ENCODE data around the gene INF2.
"Not testable (repeated sequence)": the region's sequence is repeated elsewhere in the genome, so short reads cannot be mapped to it uniquely, and the experiment has no call there.

The INF2 gene

GRCh38 chr14:104657563-104658324 is 31.7 kb upstream of the INF2 start:
- DNase-seq: no peak

DNA sequence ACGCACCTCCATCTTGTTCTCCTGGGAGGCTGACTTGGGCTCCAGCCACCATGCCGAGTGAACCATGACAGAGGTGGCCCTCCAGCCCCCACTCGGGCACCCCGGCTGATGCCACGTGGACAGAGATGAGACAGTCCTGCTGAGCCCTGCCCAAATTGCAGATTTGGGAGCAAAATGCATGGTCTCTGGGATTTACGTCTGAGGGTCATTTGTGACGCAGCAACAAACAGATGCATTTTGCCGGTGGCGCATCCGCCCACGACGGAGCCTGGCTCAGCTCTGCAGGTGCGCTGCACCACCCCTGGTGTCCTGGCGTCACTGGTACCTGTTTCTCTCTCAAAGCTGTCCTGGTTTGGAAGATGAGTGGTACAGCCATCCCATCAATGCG is 31.1 kb upstream of the INF2 start:
- no peak for DNase-seq

DNA sequence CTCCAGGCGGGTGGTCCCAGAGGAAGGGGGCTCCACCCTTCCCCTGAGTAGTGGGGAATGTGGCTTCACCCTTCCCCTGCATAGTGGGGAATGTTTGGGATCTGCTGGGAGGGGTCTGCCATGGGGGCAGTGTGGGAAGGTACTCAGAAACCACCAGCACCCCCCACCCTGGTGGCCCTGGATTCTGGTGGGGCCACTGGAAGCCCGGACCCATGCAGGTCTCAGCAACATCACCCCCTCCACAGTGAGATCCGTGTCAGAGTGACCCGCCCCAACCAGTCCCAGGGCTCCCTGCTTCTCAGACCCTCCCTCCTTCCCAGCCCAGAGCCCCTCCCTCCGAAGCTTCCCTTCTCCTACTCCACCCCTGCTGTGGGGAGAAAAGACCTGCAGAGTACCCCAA is 30.3 kb upstream of the INF2 start:
- DNase-seq: no peak

- DNase-seq: no peak
These were observed 29.5 kb upstream of the INF2 start for GRCh38 chr14:104659764-104660523.

DNA sequence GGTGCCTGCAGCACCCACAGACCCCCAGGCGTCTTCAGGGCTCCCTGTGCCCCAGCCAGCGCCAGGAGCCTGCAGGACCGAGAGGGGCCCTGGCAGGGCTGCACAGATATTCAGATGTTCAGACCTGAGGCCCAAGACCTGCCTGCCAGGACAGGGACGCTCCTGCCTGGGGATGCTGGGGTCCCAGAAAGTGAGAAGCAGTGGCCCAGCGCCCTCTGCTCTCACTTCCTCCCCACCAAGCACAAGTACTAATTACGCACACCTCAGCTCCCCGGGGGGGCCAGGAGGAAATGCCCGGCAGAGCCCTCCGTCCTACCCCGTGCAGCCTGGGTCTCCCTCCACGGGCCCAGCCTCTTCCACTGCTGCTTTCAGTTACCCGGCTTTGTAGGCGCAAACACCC is 28.8 kb upstream of the INF2 start:
- DNase-seq: no peak

GRCh38 chr14:104661086-104661485 is 28.3 kb upstream of the INF2 start:
- DNase-seq: no peak

- not testable (repeated sequence) for DNase-seq
These were observed 27.8 kb upstream of the INF2 start for GRCh38 chr14:104661528-104662157.

DNA sequence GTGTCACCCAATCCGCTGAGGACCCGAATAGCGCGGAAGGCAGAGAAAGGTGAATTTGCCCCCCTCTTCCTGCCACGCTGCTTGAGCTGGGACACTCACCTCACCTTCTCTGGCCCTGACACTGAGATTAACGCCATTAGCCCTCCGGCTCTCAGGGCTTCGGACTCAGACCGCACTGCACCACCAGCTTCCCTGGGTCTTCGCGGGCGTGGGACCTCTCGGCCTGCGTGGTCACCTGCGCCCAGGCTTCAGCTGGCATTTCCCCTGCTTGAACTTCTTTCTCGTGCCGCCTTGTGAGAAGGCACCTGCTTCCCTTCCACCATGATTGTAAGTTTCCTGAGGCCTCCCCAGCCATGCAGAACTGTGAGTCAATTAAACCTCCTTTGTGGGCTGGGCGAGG is 26.9 kb upstream of the INF2 start:
- DNase-seq: not testable (repeated sequence)

- DNase-seq: no peak
These were observed 25.3 kb upstream of the INF2 start for GRCh38 chr14:104664107-104664506.

DNA sequence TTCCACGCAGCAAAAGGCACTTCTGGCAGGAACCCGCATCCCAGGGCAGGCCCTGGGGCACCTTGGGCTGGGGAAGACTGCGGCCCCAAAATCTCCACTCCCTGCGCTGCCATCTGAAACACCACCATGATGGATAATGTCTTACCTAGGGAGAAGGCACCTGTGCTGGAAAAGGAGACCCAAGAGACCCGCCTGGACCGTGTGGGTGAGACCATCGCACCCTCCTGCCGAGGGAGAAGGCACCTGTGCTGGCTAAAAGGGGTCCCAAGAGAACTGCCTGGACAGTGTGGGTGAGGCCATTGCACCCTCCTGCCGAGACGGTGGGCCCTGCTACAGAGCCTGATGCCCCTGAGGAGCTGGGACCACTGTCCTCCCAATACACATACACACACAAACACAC is 24.8 kb upstream of the INF2 start:
- no peak for DNase-seq

- DNase-seq: no peak
These were observed 24.2 kb upstream of the INF2 start for GRCh38 chr14:104665114-104665656.

GRCh38 chr14:104665657-104666522 is 23.5 kb upstream of the INF2 start:
- DNase-seq: no peak

DNA sequence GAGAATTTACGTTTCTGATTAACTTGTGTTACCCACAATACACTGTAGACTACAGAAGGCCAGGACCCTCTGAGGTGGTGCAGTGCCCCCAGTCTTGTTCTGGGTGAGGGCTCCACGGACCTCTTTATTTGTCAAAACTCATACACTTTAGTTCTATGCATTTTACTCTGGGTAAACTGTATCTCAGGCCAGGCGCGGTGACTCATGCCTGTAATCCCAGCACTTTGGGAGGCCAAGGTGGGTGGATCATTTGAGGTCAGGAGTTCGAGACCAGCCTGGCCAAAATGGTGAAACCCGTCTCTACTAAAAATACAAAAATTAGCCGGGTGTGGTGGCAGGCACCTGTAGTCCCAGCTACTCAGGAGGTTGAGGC is 22.9 kb upstream of the INF2 start:
- DNase-seq: not testable (repeated sequence)

DNA sequence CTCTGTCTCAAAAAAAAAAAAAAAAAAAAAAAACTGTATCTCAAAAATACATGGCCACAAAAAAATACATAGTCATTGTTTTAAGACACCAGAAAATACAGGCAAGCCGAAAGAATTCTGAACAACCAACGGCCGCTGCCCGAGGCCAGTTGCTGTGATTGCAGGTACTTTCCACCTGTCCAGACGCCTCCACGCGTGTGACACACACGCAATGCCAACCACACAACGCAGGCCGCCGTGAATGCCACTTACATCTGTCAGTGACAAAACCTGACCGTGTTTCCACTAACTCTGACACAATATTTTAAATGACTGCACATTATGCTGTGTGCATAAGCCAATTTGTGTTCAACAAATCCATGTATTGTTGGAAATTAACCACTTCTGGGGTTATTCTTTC is 22.4 kb upstream of the INF2 start:
- no peak for DNase-seq

DNA sequence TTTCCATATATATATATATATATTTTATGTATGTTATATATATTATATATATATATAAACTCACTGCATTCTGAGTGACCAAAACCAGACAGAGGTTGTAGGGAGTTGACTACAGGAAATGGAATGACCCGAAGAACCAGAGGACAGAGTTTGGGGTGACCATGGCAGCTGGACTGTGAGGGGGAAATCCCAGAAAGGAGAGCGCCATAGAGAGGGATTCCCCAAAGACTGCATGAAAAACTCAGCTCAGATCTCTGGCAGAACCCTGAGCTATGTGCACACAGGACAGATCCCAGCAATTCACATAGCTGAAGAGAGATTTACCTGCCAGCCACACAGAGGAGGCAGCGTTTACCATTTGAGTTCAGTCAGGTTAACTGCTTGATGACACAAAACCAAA is 19.7 kb upstream of the INF2 start:
- no peak for DNase-seq

- not testable (repeated sequence) for DNase-seq
These were observed 18.0 kb upstream of the INF2 start for GRCh38 chr14:104671330-104671977.

GRCh38 chr14:104672119-104672518 is 17.3 kb upstream of the INF2 start:
- not testable (repeated sequence) for DNase-seq

DNA sequence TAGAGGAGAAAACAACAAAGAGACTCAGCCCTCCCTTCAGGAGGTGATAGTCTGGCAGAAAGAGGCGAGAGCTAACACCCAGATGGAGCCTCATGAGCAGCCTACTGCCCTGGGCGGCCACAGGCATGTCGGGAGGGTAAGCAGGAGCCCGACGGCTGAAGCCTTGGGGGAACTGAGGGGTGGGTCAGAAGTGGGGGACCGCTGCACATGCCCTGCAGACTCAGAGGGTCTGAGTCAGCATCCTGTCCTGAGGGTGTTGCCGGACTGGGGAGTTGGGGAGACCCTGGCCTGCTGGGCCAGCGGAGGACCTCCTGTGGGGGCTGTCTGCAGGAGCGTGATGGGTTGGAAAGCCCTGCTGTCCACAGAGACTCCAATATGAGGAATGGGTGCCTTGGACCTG is 15.9 kb upstream of the INF2 start:
- no peak for DNase-seq

DNA sequence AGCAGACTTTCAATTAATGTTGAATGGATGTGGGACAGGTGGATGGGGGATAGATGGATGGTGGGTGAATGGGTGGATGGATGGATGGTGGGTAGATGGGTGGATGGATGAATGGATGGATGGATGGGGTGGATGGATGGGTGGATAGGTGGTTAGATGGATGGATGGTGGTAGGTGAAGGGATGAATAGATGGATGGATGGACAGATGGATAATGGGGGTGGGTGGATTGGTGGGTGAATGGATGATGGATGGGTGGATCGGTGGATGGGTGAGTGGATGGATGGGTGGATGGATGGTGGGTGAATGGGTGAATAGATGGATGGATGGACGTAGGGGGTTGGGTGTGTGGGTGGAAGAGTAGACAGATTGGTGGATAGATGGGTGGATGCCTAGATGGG is 14.0 kb upstream of the INF2 start:
- DNase-seq: no peak

- no peak for DNase-seq
These were observed 13.2 kb upstream of the INF2 start for GRCh38 chr14:104676130-104676693.

DNA sequence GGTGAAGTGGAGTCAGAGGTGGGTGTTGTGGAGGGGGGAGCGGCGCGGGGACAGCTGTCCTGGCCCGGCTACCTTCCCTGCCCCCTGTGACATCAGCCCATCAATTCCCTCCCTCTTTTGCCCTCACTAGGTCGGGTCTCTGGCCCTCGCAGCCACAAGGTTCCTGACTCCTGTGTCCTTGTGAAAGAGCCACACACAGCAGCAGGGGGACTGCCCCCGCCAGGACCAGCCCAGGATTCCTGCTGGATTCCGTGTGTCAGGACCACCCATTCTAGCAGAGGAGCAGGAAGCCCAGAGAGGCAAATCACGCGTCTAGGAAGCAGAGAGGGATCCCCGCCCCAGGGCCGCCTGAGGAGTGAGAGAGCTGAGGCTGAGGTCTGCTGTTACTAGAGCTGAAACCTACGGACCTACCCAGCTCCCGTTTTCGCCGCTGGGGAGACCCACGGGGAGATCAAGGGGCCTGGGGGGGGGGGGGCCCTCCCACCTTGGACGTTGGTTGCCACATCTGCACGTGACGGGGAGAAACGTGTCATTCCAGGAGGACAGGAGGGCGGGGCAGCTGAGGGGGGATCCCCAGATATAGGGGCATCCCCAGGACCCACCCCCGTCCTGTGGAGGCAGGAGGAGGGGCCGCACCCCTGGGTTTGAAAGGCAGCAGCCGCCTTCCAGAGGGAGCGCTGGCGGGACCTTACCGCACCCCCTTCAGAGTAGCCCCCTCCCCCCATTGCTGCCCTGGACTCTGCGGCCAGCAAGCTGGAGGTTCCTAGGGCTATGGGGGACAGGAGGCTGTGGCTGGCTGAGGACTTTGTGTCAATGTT is 12.5 kb upstream of the INF2 start:
- no peak for DNase-seq
